Endothelial cell of hepatic sinusoid (primary cell): Measurements from ENCODE around the gene LRRC8E.
"Not testable (repeated sequence)": the region's sequence is repeated elsewhere in the genome, so short reads cannot be mapped to it uniquely, and the experiment has no call there.

Source experiments
- in situ Hi-C: cut with HindIII; loops from 2 replicates; pipeline ENCODE4 v1.10.0; 2017; ENCODE audit warnings: low sequenced_read_pairs

Gene LRRC8E

DNA sequence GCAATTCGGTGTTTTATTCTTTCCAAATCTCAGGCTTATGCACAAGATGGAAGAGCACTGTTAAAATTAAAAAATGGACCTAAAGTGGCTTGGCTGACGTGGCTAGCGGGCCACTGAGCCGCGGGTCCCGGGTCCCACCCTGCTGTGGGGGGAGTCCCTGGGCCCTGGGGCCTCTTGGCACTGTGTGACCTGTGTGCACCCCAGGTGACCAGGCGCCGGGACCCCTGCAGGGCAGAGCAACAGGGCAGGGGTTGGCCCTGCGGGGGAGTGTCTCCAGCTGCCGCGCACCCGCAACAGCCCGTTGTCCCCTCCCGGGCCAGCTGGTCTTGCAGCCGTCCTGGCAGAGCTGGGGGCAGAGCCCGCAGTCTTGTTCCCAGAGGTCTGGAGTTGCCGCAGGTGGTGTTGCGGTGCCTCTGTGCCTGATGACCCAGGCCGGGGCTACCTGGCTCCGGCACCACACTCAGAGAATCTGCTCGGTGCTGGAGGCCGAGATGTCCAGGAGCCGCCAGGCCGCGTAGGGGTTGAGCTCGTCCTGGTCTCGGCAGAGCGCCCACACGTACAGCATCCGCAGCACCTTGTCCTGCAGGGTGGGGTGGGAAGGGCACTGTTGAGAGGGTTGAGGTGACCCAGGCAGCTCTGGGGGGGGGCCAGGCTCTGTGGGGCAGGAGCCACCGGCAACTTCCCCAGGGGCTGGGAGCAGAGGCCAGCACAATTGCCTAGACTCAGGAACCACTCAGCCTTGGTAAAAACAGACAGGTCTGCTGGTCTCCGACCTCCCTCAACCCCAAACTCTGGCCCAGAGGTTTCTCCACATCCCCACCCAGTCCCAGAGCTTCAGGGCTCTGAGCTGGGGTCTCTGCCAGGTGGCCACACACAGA, 38.7 kb downstream of the LRRC8E start:
- in situ Hi-C loops = no loop called here

DNA sequence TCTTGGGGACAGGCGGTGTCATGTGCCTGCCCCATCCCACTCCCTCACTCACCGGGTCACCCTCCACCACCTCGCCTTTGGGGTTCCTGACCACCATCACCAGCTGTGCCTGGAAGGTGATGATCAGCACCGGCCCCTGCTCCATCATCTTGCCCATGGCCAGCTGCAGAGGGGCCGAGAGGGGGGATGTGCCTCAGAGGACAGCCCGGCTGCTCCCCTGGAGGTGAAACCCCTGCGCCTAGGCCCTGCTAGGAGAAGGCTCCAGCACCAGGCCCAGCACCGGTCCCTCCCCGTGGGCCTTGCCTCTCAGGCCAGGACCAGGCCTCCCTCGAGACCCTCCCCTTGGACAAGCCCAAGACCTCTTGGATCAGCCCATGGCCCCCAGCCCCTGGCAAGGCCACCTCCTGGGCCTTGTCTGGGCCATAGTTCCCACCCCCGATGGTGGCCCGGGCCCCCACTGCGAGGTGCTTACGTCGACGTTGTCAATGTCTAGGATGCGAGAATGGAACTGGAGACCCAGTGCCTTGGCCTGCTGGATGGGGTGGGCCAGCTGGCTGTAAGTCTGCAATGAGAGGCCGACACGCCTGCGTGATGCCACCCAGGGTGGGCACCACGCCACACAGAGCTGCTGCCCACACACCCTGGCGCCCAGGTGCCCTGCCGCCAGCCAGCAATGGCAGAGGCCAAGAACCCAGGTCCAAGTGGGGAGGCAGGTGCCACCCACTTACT, 39.5 kb downstream of the LRRC8E start:
- in situ Hi-C loops = no loop called here

DNA sequence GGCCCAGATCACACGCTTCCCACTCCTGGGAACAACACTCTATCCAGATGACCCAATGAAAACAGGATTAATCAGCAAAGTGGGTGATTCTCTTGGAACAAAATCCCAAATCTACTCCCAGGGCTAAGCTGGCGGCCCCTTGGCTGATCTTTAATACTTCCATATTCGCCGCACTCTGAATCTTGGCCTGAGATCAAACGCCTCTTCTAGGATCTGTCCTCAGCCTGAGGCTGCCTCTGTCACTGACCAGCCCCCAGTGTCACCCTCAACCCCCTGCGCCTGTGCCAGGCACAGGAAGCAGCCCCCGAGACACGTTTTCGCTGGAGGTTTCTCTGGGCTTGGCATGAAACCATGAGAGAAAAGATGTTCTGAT, 40.0 kb downstream of the LRRC8E start:
- in situ Hi-C loops = no loop called here

DNA sequence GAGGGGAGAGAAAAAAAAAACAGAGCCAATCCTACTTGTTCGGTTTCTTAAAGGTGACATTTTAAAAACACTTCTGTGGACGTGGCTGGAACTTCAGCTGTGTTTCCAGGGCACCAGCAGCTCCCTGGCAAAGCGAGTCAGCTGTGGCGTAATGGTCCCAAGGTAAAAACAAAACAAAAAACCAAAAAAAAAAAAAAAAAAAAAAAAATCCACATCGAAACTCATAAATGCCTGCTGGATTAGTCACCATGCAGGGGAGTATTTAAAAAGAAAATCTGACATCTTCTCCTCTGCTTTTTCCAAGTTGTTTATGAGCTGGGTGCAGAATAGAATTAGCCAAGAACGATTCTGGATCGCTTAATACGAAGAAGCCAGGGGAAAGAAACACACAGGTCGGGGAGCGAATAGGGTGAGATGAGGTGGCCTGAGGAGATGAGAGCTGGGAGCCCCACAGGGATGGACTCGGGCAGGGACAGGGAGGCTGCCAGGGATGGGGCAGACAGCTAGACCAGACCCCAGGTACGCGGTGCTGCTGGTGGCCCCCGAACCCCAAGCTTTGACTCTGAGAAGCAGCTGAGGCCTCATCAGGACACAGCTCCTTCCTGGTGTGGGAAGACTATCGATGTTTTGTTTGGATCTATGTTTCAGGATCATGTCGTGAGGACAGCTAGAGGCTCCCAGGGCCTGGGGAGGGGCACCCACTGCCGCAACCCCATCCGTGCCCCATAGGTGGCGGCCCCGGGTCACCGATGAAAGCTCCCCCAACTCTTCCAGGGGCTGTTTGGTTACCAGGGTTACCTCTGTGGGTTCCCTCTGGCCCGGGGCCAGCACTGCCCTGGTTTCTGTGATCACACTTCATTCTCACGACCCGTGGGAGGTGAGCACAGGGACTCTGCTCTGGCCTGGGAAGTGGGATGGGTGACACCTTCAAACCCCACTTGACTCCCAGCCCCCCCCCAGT, 40.7 kb downstream of the LRRC8E start:
- in situ Hi-C loops = no loop called here

DNA sequence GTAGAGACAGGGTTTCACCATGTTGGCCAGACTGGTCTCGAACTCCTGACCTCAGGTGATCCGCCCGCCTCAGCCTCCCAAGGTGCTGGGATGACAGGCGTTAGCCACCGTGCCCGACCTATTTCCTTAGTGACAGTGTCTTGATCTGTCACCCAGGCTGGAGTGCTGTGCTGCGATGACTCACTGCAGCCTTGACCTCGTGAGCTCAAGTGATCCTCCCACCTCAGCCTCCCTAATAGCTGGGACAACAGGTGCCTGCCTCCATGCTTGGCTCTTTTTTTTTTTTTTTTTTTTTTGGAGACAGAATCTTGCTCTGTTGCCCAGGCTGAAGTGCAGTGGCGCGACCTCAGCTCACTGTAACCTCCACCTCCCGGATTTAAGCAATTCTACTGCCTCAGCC, 41.7 kb downstream of the LRRC8E start:
- in situ Hi-C loops = not testable (repeated sequence)

DNA sequence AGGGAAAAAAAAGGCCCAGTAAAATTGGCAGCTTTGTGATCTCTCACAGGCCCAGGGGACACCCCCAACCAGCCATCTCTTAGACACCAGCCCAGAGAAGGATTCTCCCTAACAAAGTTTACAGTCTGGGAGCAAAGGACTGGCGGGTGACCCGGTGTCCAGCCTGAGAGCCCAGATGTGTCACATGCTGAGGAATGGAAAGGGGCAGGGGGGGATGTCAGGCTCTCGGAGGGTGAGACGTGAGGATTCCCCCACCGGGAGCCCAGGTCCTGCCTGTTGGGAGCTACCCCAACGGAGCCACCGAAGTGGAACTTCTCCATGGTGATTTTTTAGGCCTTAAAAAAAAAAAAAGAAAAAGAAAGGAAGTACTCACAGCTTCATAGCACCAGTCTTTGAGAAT, 42.5 kb downstream of the LRRC8E start:
- in situ Hi-C loops = no loop called here

DNA sequence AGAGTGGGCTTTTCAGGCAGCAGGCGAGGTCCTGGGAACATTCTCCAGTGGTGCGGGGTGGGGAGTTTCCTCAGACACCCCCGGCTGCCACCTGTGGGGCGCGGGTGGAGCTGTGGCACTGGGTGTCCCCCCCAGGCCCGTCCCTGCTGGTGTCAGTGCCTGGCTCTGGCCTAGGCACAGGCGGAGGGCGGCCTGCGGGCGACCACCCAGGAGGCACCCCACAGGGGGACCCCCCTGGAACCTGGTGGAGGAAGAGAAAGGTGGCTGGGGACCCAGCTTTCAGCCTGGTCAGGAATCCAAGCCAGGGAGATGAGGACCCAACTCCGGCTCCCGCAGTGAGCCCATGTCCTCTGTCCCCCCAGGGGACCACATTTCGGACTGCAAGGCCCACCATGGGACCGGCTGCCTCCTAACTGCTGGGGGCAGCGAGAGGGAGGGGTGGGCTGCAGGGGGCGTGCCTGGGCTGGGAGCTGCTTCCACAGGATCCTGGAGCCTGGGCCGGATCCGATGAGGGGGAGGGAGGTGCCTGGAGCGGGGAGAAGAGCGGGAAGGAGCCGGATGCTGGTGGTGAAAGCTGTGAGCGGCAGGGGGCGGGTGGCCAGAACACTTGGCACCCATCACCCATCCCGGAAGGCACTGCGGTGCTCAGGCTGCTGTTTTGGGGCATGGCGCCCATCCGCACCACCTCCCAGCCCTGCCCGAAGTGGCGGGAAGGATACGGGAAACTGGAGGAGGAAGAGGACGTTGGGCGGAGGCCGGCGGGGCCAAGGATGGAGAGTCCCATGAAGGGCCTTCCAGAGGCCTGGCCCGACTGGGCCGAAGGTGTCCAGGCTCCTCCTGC, 43.1 kb downstream of the LRRC8E start:
- in situ Hi-C loops = no loop called here

DNA sequence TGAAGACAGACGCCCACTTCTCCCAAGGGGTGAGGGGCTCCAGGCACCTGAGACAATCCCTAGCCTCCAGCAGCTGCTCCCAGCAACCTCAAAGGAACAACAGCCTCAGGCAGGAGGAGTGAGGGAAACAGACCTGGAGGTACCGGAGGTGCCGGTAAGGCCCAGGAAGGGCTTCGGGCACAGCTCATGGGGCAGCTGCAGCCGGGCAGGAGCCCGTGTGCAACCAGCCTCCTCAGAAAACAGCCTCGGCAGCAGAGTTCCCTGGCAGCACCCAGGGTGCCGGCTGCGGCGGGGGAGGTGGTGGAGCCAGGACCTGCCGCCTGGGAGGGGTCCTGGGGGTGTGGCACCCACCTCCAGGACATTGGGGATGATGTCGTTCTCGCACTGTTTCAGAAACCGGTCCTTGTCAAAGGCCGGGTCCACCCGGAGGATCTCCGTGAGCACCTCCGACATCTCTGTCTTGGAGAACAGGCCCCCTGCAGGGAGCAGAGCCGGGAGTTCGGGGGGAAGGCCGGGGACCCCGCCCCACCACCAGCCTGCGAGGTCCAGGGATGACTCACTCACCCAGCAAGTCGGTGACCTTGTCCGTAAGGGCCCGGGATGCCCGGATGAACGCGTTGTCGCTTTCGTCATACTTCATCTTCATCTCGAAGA, 44.1 kb downstream of the LRRC8E start:
- in situ Hi-C loops = no loop called here

DNA sequence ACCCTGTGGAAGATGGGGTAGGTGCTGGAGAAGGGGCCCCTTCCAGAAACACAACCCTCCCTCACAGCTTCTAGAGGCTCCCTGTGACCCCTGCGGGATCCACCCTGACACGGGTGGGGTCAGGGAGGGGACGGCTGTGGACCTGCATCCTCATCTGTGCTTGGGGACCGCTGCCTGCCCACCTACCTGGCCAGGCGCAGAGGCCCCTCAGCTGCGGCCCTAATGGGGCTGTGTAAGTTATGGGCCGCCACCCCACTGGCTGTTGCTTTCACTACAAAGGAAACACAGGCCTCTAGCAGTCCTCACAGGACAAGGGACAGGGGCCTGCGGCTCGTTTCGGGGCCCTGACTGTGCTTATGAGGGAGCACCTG, 44.6 kb downstream of the LRRC8E start:
- in situ Hi-C loops = no loop called here

DNA sequence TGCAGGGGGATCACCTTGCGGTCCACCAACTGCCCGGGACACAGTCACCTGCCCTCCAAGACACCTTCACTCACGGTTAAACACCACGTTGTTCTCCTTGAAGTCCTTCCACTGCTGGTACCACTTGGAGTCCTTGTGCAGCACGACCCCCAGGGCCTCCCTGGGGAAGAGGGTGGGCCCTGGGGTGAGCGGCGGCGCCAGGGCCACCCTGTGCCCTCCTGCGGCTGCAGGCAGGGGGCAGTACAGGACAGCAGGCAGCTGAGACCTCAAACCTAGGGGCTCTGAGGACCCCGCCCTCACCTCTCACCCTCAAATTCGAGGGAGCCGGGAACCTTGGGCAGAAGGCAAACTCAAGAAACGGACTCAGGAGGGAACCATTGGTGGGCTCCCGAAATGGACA, 45.1 kb downstream of the LRRC8E start:
- in situ Hi-C loops = no loop called here

DNA sequence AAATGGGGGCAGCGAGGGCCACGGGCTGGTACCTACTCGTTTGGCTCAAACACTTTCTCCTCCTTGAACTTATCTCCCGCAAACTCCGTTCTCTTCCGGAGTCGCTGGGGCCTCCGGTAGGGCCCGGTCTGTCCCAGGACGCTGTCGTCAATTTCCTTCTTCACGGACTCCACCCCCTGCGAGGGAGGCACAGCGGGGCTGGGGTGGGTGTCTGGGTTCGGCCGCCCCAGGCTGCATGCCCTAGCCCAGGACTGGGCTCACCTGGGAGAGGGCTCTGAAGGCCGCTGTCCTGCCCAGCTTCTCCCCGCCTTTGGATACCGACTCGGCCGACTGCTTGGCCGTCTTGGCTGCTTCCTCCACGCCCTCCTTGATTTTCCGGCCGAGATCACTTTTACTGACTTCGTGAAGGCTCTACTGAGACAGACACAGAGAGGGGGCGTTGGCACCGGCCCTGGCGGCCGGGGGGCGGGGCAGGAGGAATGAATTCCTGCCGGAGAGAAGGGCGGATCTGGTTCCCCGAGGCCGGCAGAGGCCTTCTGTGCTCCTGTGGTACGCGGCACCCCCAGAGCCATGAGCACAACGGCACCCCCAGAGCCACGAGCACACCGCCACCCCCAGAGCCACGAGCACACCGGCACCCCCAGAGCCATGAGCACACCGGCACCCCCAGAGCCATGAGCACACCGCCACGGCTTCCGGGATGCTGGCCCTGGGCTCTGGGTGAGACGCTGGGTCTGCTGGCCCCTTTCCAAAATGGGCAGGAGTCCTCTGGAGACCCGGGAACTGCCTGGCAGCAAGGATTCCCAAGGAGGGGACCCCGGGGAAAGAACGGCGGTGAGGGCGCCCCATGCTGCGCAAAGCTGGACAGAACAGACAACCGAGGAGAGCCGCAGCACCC, 45.8 kb downstream of the LRRC8E start:
- in situ Hi-C loops = no loop called here

DNA sequence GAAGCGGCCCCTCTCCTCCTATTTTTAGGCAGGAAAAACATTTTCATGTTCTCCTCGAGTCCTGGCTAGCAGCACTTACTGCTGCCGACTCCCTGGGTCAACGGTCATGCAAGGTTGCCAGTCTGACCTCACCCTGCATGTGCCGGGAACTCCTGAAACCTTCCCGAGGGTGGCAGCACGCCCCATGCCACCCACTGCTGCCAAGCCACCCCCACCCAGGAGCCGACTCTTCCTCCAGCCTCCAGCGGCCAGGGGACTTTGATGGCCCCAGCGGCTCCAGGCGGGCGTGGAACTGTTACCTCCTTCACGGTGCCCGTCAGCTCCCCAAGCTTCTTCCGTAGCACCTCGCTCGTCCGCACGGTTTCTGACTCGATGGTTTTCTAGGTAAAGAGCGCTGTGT, 46.5 kb downstream of the LRRC8E start:
- in situ Hi-C loops = no loop called here

DNA sequence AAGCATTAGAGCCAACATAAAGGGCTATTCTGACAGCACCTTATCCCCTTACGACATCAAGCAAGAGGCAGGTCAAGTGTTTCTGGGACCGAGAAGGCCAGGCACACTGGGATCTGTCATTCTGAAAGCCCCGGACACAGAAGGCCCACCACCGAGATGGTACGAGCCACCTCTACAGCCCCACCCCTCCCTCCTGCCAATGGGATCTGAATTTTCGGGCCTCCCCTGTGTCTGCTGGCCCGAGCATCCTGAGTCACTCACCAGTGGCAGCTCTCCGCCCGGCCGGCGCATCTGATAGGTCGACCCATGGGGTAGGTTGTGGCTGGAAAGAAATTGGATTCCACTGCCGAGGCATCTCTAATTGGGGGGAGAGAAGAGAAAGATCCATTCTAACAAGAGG, 52.5 kb downstream of the LRRC8E start:
- in situ Hi-C loops = loop anchor here (5.0 kb wide), 1 partner anchor 56 kb away; no protein-coding TSS in a partner anchor

DNA sequence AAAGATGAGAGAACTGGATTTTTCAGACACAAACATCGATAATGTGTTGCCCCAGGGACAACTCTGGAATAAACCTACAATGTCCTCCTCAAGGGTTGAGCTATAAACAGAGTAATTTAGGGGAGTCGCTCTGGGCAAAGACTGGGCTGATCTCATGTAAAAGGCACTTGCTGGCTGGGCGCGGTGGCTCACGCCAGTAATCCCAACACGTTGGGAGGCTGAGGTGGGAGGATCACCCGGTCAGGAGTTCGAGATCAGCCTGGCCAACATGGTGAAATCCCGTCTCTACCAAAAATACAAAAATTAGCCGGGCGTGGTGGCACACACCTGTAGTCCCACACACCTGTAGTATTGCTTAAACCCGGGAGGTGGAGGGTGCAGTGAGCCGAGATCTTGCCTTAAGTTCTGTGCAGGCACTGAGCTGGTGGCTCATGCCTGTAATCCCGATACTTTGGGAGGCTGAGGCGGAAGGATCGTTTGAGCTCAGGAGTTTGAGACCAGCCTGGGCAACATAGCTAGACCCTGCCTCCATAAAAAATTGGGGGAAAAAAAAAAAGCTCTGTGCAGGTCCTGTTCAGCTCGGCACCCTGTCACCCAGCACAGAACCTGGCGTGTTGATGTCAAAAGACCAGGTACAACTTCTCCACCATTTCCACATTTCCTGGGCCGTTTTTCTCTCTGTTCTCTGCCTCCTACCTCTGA, 53.7 kb downstream of the LRRC8E start:
- in situ Hi-C loops = loop anchor here (5.0 kb wide), 1 partner anchor 55 kb away; no protein-coding TSS in a partner anchor

DNA sequence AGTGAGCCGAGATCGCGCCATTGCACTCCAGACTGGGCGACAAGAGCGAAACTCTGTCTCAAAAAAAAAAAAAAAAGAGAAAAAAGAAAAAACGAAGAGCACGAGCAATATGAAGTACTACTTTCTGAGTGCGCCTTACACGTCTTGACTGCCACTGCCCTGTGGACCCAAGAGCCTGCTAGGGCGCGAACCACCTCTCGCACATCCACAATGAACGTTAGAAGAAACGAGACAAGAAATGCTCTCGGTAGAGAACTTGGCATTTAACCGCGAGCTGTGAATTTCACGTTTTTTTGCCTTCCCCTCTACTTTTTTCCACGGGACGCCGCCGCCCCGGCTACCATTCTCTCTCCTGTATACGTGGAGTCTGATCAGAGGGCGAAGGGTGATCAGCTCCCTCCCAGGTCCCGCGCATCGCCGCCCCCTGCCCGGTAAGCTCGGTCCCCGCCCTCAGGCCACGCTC, 54.7 kb downstream of the LRRC8E start:
- in situ Hi-C loops = loop anchor here (5.0 kb wide), 1 partner anchor 54 kb away; no protein-coding TSS in a partner anchor

DNA sequence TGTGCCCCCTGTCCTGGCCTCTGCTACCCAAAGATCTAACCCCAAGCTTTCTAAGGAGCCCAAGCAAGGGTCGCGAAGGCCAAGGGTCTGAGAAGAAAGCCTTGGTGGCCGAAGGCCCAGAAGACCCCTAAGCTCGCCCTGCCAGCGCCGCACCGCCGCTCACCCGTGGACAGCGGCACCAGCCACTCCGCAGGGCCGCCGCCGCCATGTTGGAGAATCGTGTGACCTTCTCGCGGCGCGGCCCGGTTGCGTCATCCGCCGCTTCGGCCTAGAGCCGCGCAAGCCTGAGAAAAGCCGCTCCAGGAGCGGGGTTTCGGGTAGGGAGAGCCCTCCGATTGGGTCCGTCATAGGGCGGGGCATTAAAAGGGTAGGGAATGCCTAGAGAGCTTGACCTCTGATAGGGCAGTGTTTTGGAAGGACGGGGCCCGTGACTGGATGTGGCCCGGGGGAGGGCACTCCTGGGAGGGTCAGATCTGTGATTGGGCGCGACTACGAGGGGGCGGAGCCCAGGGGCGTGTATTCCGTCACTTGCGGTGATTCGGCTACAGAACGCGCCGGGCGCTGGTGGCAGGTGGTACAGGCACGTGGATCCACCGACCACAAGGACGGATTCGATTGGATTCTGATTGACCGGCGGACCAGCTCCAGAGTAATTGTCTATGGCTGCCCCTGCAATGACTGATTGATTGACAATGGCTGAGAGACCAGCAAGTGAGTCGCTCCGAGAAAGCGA, 55.3 kb downstream of the LRRC8E start, which contains the start of gene TIMM44:
TSS of gene TIMM44 (minus strand) at position 223 of the 733 bp plus-strand sequence. CDS start at position 208, 15 bp downstream.
- in situ Hi-C loops = loop anchor here (5.0 kb wide), 1 partner anchor 54 kb away; no protein-coding TSS in a partner anchor
